ENCODE measurements around the gene ARMC2.
A peak's percentile ranks its signal among the peaks of the same experiment; 100 is the strongest.
"Not testable (repeated sequence)": the region's sequence is repeated elsewhere in the genome, so short reads cannot be mapped to it uniquely, and the experiment has no call there.

The ARMC2 gene

DNA sequence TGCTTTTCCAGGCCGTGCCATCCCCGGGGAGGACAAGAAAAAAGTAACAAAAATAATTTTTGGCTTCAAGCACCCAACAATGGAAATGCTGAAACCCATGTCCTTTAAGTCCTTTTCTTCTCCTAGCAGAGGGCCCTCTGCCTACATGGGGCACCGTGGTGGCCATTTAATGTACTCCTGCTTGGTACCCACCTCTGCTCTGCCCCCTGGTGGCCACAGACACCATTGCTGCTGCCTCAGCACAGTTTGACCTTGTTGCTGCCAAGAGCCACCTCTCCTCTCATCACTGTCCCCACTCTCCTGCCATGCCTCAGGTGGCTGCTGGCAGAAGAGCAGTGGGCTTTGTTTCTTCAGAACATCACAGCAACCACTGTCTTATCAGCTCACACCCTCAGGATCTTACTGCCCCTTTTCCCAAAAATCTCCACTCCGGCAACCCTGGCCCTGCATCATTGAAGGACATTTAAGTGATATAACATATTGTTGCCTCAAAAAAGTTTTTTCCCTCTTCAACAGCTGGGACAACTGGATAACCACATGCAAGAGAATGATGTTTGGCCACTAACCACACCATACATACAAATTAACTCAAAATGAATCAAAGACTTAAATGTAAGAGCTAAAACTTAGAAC lies 12.9 kb upstream of the ARMC2 start:
- peak; percentile 90 for DNase-seq

DNA sequence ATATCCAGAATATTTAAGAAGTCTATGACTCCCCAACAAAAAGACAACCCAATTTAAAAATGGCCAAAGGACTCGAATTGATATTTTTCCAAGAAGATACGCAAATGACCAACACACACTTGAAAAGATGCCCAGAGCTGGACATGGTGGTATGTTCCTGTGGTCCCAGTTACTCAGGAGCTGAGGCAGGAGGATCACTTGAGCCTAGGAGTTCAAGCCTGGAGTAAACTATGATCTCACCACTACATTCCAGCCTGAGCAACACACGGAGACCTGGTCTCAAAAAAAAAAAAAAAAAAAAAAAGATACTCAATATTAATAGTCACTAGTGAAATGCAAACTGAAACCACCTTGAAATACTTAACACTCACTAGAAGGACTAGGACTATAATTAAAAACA lies 12.2 kb upstream of the ARMC2 start:
- no peak for DNase-seq

DNA sequence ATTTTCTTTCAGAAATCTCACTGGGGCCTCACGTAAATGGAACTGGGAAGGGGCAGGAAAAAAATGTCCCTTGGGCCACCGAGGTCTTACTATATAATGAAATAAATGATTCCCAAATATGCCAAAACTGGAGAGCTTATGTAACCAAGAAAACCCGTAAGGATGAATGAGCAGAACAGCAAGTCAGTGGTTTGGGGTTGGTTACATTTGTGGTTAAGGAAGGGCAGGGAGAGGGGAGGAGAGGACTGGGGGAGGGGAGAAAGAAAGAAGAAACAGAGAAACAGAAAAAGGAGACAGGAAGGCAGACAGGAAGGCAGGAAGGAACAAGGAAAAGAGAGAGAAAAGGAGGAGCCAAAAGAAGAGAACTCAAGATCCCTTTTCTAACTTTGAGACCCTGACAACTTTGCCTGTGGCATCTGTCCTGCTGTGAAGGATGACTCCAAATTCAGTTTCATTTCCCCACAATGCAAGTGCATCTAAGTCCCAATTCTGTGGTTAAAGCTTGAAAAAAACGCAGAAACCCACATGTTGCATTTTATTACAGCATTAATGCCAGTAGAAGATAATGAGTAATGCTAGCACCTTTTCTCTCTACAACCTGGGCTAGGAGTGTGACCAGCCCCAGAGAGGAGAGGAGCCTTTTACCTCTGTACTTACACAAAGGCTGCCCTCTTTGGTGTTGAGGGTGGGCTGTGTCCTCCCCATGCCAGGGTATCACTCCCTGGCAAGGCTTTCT lies 10.8 kb upstream of the ARMC2 start:
- DNase-seq, result no peak

DNA sequence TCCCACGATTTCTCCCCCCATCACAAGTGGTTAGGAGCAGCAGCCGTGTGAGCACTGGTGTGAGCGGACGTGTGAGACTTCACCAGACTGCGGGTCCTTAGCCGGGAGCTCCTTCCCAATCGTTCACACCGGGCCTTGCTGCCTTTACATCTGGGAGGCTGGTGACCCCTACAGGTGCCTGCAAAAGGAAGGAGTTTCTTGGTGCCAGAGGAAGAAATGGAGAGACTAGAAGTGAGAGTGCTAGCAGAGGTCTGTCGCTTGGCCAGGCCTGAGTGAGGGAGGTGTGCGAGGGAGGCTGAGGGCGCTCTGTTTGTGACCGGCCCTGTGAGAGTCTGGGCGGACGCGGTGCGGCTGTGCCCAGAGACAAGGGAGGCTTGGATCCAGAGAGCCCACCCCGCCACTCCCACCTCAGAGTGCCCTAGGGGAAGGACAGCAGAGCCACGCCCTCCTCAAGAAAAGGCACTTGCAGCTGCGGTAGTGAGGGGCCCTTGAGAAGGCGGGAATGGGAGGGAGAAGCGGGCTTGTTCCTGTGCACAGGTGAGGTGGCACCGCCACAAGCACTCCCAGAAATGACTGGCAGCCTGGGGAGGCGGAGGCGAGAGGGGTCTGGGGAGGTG lies 10.0 kb upstream of the ARMC2 start:
- DNase-seq, result no peak

DNA sequence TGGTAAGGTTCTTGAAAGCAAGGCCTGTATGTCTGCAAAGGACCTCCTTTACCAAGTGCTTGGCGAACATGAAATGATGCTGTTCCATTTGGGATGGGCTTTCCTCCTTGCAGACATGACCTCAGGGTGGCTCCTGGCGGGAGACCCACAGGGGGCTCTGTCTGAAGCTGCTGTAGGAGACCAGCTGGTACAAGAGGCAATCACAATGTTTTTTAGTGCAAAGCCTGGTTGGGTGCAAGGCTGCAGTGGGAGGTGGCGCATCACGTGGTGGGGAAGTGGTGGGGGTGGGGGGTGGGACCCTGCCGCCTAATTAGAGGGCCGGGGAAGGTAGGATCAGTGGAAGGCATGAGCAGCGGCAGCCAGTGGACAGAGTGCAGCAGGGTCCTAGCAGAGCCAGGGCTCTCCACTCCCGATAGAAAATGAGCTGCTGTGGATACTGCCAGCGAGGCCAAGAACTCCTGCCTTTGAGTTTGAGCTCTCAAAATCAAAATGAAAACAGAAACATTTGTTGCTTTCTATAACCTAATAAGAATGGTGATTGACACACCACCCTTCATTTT lies 9.1 kb upstream of the ARMC2 start:
- no peak for DNase-seq

DNA sequence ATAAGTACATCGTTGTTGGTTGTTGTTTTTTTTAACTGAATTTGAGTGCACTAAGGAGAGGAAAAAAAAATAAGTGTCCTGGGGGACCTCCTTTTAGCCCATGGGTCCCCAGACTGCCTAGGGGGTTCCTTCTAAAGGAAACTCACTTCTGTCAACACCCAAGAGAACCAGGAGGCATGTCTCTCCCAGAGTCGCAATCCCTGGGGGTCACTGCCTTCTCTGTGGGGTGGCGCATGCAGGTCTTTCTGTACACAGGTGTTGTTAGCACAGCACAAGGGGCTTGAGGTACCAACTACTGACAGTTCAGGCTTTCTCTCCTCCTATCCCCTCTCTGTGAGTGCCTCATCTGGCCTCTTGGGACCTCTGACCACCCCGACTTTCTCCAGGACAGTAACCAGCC lies 7.3 kb upstream of the ARMC2 start:
- DNase-seq, result no peak

DNA sequence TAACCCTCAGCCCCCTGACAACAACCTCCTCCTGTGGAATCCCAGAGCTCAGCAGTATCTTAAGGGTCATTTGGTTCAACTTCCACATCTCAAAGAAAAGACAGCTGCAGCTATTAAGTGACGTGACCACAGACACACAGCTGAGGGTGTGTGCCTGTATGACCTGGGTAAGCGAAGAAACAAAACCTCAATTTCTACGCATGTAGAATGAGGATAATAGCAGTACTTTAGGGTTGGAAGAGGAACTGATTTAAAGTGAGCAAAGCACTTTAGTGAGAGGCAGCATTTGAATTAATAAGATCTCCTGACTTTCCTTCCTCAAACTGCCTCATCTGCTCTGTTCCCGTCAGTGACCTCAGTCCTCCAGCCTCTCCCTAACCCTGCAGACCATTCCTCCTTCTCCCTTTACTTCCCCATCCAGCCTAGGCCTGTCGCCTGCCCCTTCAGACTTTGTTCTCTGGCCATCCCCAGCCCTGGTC lies 6.8 kb upstream of the ARMC2 start:
- DNase-seq, result no peak

DNA sequence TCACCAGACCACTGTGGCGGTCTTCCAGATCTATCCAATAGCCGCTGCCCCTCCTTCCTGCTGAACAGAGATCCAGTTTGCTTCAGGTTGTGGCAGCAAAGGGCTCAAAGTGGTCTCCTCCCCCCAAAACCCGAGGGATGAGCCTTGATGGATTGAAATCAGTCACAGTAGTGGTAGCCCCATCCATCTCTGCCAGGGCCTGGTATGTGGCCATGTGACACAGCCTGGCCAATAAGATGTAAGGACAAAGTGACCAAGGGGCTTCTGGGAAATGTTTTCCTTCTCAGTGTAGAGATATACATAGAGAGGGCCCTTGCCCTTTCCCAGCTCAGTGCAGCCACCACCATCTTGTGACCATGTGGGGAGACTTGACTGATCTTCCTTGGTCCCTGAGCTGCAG lies 4.1 kb upstream of the ARMC2 start:
- no peak for DNase-seq

DNA sequence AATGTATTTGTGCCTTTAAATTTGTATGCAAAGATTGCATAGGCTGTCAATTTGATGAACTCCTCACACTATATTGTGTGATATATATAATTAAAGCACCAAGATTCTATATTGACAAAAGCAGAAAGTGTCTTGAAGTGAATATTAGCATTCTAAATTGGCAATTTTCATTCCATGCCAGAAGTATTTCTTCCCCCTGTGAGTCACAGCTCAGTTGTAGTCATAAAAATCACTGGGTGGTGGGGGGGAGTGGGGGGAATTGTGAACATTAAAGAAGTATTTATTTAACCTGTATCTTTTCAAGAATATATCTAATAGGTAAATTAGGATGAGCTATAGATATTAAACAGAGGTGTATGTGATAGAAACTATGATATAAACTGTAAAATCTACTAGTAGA lies 3.1 kb upstream of the ARMC2 start:
- DNase-seq, result no peak

DNA sequence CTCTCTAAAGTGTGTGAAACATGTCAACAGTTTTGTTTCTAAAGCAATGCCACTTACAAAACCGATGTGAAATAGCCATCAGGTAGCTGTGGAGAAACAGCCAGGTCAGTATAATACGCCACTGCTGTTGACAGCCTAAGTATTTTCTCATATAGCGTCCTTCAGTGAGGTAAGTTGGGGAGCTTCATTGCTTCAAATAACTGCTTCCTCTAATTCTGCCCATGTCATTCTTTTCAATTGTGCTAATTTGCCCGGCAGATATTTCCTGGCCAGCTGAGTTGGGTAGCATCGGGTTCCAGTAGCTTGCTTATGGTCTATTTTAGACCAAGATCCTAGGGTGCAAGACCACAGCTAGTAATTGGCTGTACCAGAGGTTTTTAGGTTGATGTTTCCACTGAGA lies 2.1 kb upstream of the ARMC2 start:
- no peak for DNase-seq

DNA sequence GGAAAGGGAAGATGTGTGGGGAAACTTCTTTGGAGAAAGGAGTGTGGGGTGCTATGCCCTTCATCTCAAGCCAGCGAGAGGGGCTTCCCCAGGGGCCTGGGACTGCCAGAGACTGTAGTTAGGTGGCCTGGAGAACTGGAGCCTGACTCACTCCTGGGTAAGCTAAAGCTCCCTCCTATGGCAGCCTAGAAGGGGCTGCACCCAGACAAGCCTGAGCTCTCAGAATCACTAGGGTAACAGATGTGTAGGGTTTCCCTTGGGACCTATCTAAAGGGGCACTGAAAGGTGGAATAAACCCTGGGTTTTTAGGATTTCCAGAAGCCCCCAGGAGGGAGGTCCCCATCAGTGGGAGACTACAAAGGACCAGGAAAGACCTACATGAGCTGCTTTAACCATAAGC lies 1.6 kb upstream of the ARMC2 start:
- no peak for DNase-seq

DNA sequence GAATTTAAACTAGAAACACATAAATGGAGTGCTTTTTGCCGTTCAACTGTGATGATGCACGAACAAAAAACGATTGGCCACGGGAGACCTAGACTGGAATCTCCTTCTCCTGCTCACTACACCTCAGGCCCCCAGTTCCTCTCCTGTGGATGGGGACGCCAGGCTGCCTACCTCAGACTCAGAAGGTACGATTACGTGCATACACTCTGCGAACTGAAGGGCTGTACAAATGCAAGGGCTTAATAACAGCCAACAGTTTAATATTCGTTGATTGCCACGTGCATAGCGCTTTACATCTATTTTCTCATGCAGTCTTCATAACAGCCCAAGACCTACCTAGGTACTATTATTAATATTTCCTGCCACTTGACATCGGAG lies 495 bp upstream of the ARMC2 start:
- no peak for DNase-seq

DNA sequence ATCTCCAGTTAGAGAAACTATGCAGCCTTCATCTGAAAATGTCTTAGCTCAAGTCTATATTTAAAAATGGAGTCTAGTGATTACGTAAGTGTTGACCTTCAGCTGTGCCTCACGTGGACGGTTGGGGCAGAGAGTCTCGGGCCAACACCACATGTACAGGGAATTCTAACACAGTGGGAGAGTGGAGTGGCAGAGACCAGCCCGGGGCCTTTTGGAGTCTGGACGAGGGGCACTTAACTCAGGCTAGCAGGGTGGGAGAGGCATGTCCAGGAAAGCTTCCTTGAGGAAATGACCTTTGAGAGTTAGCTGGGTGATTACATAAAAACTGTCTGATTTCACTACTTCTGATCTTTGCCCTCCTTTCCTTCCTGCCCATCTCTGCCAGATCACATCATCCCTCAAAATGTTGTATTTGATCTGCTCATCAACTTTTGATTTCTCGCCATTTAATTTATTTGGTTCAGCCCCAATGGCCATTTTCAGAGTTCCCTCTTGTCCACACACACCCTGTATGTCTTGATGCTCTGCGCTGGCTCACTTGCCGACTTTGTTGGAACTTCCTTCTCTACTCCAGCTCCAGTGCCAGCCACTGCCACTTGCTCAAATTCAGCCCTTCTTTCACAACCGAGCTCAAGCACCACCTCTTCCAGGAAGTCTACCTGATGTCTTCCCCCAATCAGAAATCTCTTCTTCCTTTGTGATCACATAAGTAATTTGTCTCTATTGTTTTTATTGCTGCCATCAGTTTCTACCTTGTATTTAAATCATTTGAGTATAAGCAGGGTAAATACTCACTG lies 2.6 kb downstream of the ARMC2 start:
- no peak for DNase-seq

DNA sequence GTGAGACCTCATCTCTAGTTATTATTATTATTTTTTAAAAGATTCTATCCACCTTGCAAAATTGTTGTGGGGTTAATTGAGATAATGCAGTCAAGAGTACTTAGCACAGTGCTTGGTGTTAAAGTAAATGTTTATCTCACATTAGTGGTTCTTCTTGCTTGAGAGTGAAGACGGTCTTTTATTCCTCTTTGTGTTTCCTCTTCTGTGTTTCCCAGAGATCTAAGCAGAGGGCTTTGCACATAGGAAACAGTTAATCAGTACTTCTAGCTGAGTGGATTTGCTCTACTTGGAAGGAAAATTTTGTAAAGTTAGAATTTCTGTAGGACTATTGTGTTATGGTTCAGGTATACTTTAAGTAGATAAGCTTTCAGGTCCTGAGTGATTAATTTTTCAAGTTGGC lies 3.5 kb downstream of the ARMC2 start:
- no peak for DNase-seq

DNA sequence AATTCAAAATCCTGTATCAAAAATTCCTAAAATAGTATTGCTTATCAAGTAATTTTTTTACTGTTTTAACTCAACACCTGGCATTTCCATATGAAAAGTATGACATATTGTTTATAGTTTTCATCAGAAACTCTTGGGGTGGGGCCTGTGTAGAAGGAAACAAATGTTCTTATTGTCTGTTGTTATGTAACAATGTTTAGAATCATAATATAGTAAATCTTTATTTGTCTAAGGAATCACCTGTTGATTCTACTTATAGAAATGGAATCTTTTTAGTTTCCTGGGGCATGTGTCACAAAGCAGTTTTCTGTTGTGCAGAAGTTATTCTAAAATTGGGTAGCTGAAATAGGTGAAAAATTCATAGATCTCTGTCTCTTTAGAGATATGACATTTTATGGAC lies 4.9 kb downstream of the ARMC2 start:
- DNase-seq, result no peak

DNA sequence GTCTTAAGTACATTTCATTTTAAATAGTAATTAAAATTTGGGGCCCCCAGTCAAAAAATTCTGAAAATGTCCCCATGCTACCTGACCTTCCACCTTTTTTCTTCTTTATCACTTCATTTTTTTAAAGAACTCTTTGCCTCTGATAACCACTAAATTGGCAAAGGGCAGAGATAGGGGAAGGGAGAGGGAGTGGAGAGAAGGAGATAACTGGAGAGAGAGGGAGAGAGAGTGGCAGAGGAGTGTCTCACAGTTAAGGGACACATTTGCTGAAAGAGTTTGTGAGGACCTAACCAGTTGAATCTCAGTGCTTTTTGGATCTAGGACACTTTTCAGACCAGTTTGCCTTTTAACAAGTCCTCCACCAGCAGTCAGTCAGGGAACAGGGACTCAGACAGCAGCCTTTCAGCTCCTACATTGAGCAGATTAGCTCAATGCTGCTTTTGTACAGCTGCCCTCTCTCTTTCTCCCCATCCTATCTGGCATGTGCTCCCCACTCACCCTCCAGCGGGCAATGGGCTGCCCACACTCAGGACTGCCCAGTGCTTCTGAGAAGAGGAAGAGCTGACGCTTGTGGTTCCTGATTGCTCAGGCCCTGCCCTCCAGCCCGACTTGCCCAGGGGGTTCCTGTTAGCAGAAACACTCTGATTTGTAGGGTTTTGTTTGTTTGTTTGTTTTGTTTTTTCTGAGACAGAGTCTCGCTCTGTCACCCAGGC lies 14.4 kb downstream of the ARMC2 start:
- DNase-seq, result no peak

DNA sequence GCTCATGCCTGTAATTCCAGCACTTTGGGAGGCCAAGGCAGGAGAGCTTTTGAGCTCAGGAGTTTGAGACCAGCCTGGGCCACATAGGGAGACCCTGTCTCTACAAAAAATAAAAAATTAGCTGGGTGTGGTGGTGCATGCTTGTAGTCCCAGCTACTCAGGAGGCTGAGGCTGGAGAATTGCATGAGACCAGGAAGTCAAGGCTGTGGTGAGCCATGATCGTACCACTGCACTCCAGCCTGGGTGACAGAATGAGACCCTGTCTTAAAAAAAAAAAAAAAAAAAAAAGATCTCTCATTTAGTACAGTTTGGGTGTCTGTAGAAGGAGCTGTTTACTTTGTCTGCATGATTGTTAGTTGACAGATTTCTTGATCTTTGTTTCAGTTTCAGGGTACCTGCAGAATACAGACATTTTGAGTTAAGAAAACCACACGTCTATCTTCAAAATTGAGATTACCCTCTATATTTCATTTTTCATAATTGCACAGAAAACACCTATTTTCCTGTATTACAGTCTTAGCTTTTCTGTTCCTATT lies 17.6 kb downstream of the ARMC2 start:
- not testable (repeated sequence) for DNase-seq

DNA sequence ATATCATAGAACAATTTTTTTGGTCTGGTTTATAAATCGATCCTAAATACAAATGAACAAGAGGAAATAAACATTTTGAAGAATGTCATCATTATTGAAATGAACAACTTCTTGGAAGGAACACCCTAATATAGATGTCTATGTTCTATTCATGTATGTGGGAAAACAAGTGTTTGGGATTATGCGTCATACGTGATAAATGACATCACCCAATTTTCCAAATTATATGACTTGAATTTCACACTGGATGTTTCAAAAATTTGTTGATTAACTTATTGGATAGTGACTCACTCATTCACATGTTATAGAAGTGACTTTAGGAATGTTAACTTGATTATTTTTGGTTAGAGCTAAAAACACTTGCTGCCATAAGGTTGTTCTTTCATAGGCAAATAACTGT lies 18.6 kb downstream of the ARMC2 start:
- DNase-seq, result no peak

DNA sequence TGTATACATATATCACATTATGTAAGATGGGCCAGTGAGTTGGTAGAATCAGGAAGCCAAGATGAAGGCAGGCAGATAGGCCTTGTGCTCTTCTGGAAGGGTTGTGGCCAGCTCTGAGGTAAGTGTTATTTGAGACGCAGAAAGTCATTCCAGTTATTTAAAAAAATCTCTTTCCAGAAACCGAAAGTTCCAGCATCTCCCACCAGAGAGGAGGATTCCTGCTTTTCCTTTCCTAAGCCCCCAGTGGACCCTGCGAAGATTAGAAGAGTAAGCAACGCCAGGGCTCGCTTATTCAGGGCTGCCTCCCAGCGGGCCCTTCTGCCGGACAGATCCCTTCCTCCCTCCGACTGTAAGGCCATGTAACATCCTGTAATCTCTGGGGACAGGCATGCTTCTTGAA lies 20.4 kb downstream of the ARMC2 start:
- no peak for DNase-seq

DNA sequence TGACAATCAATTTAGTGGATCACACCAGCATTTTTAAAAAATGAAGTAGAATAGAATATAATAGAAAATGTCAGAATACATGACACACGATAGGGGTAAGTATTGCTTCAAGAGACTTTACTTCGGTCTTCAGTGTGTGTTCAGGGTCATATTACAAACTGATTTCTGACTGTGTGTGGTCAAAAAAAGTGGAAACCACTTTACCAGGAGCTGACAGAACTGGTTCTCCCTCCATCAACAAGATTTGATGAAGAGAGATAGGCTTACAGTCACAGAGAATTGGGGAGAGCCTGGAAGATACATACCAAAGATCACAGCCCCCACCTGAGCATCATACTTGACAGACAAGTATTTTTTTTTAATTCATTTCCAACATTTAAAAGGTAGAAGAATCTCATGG lies 21.7 kb downstream of the ARMC2 start:
- no peak for DNase-seq

DNA sequence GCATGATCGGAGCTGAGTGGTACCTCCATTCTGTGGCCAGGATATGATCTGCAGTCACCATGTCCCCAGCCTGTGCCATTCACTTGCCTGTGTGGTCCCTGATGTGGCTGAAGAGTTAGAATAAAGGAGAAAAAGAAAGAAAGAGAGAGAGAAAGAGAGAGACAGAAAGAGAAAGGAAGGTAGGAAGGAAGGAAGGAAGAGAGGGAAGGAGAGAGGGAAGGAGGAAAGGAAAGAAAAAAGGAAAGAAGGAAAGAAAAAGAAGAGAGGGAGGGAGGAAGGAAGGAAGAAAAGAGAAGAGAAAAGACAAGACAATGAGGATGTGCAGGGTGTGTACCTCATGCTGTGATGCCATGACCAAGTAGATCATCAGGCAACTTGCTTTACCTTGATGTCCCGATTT lies 22.1 kb downstream of the ARMC2 start:
- DNase-seq, result no peak

DNA sequence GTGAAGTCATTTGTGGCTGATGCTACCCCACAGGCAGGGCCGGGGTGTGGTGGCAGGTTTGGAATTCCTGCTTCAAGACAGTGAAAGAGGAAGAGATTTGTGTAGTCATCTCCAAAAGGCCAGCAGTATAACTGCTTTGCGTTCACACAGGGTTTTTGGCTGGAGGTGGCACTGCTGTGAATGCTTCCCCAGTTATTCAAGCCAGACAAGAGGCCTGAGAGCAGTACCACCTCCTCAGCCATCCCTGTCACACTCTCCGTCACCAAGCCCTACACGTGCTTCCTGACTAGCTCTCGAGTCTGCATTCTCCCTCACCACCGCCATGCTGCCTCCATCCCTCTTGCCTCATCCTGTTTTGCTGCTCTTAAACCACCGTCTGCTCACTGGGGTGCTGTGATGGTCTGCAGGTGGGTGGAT lies 23.9 kb downstream of the ARMC2 start:
- no peak for DNase-seq
